NAMALWA (cell line): ENCODE results near the gene AP2B1.
"Not testable (repeated sequence)": the region's sequence is repeated elsewhere in the genome, so short reads cannot be mapped to it uniquely, and the experiment has no call there.

ENCODE experiments used
- DNase-seq: peaks from one replicate; pipeline ENCODE4 v3.0.0-alpha.2; 2015; ENCODE audit warnings: low spot score

AP2B1 gene

GRCh38 chr17:35577830-35578196 lies 9.3 kb upstream of the AP2B1 start:
- peak; percentile 25 for DNase-seq

- DNase-seq = peak; percentile 92
These were observed 8.8 kb upstream of the AP2B1 start, which contains the start of gene PEX12 for GRCh38 chr17:35578197-35578928. TSS of gene PEX12 (minus strand) at chr17:35578571. CDS start at chr17:35578021, 550 bp downstream.

GRCh38 chr17:35578929-35579432 lies 8.1 kb upstream of the AP2B1 start:
- DNase-seq = peak; percentile 34

DNA sequence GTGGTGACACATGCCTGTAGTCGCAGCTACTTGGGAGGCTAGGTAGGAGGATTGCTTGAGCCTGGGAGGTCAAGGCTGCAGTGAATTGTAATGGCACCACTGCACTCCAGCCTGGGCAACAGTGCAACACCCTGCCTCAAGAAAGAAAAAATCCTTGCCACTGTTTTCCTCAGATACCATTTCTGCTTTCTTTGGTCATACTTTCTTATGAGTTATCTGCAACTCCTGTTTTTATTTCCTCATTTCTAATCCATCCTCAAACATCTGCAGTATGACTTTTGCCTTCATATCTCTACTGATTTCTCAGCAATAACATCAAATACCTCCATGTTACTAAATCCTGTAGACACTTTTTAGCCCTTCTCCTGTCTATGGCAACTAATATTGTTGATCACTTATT lies 3.1 kb upstream of the AP2B1 start:
- no peak for DNase-seq

DNA sequence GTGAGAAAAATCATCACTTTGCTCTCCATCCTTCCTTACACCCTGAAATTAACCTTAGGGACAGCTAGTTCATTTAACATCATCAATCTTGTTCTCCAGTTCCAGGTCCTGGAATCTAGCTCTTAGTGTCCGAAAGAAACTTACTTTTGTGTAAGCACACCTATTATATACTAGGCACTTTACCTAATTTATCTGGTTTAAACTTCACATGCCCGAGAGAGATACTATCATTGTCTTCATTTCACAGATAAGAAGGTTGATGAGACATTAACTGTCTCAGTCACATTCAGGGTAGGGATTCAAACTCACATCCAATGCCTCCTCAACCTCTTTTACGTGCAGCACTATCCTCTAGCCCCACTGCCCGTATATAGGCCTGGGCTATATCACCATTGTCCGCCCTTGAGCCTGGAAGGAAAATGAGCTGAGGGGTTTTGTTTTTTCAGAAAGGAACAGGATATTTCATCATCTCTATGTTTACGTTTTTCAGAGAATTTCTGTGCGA lies 501 bp upstream of the AP2B1 start:
- DNase-seq = no peak

DNA sequence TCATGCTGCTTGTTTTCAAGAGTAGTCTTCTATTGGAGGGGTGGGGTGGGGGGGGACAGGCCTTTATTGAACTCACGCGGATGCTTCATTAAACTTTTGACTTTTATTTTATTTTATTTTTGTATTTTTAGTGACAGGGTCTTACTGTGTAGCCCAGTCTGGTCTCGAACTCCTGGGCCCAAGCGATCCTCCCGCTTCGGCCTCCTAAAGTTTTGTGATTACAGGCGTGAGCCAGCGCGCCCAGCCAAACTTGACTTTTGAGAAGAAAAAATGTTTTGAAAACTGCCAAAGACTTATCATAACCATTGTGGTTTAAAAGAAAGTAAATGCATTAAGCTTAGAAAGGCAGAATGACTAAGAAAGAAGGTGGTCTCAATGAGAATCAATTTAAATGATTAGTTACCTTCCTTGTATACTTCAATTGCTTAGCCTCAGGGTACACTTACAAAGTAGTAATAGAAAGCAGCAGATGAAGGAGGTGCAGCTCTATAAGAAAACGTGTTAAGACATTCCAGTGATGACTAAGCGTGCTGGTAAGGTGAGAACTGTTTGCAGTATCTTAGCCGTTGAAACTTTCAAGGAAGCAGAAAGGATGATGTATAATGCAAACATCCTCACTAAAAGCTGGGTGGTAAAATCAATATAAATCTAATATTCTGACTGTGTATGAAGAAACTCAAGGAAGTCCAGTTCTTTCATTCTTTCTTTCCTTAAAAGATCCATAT lies 1.2 kb downstream of the AP2B1 start:
- no peak for DNase-seq

DNA sequence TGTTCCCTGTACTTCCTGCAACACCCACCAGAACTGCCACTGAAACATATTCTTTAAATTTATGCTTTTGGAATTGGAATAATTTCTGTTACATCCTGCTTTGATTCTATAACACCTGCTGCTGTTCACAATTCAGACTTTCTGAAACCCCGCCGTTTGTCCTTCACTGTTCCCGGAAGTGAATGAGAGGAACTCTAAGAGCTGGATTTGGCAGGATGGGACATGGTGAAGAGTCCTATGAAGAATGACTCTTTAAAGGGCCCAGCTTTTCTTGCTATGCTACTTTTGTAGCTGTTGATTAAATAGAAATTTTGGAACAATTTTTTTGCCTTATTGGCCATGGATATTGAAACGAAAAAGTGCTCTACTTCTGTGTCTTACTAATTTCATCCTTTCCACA lies 8.9 kb downstream of the AP2B1 start:
- DNase-seq = no peak

DNA sequence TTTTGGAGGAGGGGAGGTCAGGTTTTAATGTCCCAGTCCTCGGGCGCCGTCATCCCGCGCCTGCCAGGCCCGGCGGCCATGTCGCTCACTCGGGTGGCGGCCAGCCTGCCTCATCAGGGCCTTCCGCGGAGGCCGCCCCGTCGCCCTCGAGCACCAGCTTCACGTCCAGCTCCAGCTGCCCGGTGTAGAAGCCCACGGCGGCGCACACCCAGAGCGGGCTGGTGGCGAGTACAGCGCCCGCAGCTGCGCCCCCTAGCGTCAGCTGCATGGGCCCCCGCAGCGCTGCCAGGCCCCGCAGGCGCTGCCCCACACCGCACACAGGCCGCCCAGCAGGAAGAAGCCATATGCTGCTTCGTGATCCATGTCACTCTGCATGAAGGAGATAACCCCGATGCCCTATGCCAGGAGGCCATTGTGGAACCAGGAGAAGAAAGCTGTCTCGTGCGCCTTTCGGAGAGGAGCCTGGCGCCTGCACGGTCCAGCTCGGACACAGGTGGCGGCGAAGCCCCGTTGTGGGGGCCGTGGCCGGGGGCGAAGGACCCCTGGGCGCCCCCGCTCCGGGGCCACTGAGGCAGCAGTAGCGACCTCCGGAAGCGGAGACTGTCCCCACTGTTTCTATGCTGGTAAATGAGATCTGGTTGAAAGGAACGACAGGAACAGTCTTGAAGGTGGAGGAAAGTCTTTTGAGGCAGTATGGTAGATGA lies 9.6 kb downstream of the AP2B1 start:
- no peak for DNase-seq

DNA sequence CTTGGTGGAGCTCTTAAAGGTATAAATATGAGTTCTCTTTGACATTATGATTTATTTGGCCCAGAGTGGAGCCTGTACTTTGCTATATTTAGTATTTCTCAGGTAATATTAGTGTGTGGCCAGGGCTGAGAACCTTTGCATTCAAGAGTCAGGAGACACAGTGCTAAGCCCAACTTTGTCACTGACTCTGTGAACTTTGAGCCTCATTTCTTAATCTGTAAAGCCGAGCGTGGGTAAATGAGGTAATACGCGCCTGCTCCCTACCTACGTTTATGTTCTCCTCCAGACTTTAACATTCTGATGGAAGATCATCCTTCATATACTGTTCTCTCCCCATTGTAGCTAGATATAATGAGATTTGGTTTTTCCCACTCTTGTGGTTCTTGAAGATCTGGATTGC lies 10.5 kb downstream of the AP2B1 start:
- DNase-seq = no peak

DNA sequence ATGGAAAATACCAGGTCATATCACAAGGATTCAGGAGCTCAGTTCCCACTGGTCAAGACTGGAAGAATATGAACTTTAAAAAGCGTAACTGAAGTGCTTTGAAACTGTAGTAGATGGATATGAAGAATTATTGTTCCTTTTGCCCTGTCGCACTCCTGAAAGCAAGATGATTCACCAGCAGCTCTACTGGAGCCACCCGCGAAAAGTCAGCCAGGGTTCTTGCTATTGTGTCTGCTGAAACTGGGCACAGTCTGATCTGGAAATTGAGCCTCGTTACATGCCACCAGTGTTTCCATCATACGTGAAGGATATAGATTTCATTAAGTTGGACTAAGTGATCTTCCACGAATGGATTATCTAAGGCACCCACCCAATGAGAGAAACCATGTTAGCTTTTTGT lies 16.6 kb downstream of the AP2B1 start:
- DNase-seq = no peak

GRCh38 chr17:35605678-35606077 lies 18.6 kb downstream of the AP2B1 start:
- DNase-seq = no peak

DNA sequence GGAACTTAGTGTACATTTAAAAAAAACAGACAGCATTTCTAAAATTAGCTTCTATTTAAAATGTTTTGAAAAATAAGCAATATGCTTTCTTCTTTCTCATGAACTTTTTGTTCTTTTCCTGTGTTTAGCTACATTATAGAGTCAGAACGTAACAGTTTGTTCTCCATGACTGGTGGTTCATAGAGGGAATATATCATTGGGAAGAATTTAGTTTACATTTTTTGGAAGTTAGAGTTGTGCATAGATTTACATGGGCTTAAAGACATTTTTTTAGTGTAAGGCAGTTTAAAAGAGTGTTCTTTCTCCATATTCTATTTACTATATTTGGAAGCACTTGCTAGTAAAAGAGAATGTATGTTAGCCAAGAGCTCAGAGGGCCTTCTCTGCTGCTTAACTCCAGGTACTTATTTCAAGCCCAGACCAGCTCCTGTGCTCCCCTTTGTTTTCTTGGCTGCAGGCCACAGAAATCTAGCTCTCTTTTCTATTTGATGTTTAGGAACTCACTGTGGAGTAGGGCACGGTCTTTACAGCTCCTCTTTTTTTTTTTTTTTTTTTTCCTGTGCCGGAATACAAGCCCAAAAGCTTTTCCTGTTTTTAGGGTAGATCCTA lies 20.2 kb downstream of the AP2B1 start:
- no peak for DNase-seq

DNA sequence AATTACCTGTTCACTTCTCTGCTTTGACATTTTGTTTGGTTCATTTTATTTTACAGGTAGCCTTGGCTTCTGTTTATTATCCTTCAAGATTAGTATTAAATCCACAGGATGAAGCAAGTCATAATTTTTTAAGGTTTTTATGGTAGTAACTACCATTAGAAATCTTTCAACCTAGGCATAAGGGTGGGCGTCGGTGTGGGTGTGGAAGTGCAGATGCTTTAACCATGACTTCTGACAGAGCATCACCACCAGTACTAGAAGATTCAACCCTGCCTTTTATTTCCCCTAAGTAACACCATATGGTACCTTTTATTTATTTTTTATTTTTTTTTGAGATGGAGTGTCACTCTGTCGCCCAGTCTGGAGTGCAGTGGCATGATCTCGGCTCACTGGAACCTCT lies 22.7 kb downstream of the AP2B1 start:
- DNase-seq = no peak

GRCh38 chr17:35610746-35611145 lies 23.6 kb downstream of the AP2B1 start:
- DNase-seq = not testable (repeated sequence)

DNA sequence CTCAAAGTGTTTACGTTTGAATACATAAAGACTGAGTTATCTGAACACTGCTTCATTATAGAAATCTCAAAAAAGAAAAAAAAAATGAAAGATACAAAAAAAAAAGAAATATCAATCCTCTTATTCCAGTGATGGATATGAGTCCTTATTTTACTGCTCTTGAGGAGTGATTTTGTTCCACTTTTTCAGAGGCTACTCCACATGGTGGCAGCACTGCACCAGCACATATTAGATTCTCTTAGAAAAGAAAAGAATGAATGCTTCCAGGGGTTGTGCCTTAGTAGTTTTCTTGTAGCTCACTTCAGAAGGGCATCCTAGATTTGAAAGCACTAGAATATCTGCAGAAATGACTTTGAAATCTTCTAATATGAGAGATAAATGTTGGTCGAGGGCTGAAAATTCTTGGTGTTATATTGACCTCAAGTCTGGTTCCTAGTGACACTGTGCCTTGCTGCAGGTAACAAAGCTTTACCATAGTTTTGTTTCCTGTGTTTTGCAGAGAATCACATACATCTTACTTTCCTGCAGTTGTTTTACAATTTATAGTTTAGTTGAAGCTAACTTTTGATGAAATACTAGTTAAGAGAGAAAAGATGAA lies 25.9 kb downstream of the AP2B1 start:
- DNase-seq = peak; percentile 67

GRCh38 chr17:35614810-35615209 lies 27.7 kb downstream of the AP2B1 start:
- DNase-seq = no peak

DNA sequence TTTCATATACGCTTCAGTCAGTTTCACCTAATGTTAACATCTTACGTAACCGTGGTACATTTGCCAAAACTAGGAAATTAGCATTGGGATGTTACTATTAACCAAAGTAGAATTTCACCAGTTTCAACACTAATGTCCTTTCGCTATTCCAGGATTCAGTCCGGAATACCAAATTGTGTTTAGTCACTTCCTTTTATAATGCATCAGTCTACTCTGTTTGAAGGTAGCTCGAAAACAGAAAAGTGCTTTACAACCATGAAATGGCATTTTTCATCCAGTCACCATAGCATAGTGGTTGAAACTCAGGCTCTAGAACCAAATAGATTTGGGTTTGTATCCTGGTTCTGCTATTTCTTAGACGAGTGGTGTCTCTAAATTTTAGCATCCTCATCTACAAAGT lies 29.4 kb downstream of the AP2B1 start:
- DNase-seq = no peak

GRCh38 chr17:35617505-35617904 lies 30.4 kb downstream of the AP2B1 start:
- DNase-seq = no peak

- no peak for DNase-seq
These were observed 31.5 kb downstream of the AP2B1 start for GRCh38 chr17:35618628-35619027.

GRCh38 chr17:35621768-35622167 lies 34.6 kb downstream of the AP2B1 start:
- DNase-seq = no peak

- DNase-seq = no peak
These were observed 40.3 kb downstream of the AP2B1 start for GRCh38 chr17:35627417-35627816.
